ENCODE results near the gene QRFPR.
A peak's percentile ranks its signal among the peaks of the same experiment; 100 is the strongest.
"Not testable (repeated sequence)": the region's sequence is repeated elsewhere in the genome, so short reads cannot be mapped to it uniquely, and the experiment has no call there.

The QRFPR gene

GRCh38 chr4:121353213-121353612 lies 27.6 kb downstream of the QRFPR start:
- in situ Hi-C loops (cut with HindIII; ENCODE audit: low pct_ligation_motif_present, low pct_unique_long_range_greater_than_20kb, low sequenced_read_pairs): no loop called here
- DNase-seq: no peak

- DNase-seq: no peak
- in situ Hi-C loops (cut with HindIII; ENCODE audit: low pct_ligation_motif_present, low pct_unique_long_range_greater_than_20kb, low sequenced_read_pairs): no loop called here
These were observed 36.7 kb downstream of the QRFPR start for GRCh38 chr4:121344098-121344497.

GRCh38 chr4:121340247-121340646 lies 40.6 kb downstream of the QRFPR start:
- DNase-seq: no peak
- in situ Hi-C loops (cut with HindIII; ENCODE audit: low pct_ligation_motif_present, low pct_unique_long_range_greater_than_20kb, low sequenced_read_pairs): no loop called here

- in situ Hi-C loops (cut with HindIII; ENCODE audit: low pct_ligation_motif_present, low pct_unique_long_range_greater_than_20kb, low sequenced_read_pairs): no loop called here
- no peak for DNase-seq
These were observed 41.0 kb downstream of the QRFPR start for GRCh38 chr4:121339824-121340223.

GRCh38 chr4:121339307-121339706 lies 41.5 kb downstream of the QRFPR start:
- no peak for DNase-seq
- in situ Hi-C loops (cut with HindIII; ENCODE audit: low pct_ligation_motif_present, low pct_unique_long_range_greater_than_20kb, low sequenced_read_pairs): no loop called here

GRCh38 chr4:121338518-121338917 lies 42.3 kb downstream of the QRFPR start:
- in situ Hi-C loops (cut with HindIII; ENCODE audit: low pct_ligation_motif_present, low pct_unique_long_range_greater_than_20kb, low sequenced_read_pairs): no loop called here
- DNase-seq: no peak

- in situ Hi-C loops (cut with HindIII; ENCODE audit: low pct_ligation_motif_present, low pct_unique_long_range_greater_than_20kb, low sequenced_read_pairs): no loop called here
- no peak for DNase-seq
These were observed 44.1 kb downstream of the QRFPR start for GRCh38 chr4:121336706-121337105.

GRCh38 chr4:121330180-121330665 lies 50.6 kb downstream of the QRFPR start:
- in situ Hi-C loops (cut with HindIII; ENCODE audit: low pct_ligation_motif_present, low pct_unique_long_range_greater_than_20kb, low sequenced_read_pairs): no loop called here
- no peak for DNase-seq

GRCh38 chr4:121326597-121326996 lies 54.2 kb downstream of the QRFPR start:
- in situ Hi-C loops (cut with HindIII; ENCODE audit: low pct_ligation_motif_present, low pct_unique_long_range_greater_than_20kb, low sequenced_read_pairs): no loop called here
- no peak for DNase-seq

- no peak for DNase-seq
- in situ Hi-C loops (cut with HindIII; ENCODE audit: low pct_ligation_motif_present, low pct_unique_long_range_greater_than_20kb, low sequenced_read_pairs): no loop called here
These were observed 56.5 kb downstream of the QRFPR start for GRCh38 chr4:121324331-121324730.

GRCh38 chr4:121321466-121321865 lies 59.4 kb downstream of the QRFPR start:
- in situ Hi-C loops (cut with HindIII; ENCODE audit: low pct_ligation_motif_present, low pct_unique_long_range_greater_than_20kb, low sequenced_read_pairs): no loop called here
- no peak for DNase-seq

- in situ Hi-C loops (cut with HindIII; ENCODE audit: low pct_ligation_motif_present, low pct_unique_long_range_greater_than_20kb, low sequenced_read_pairs): no loop called here
- DNase-seq: no peak
These were observed 64.7 kb downstream of the QRFPR start for GRCh38 chr4:121316091-121316490.

GRCh38 chr4:121313430-121313829 lies 67.4 kb downstream of the QRFPR start:
- in situ Hi-C loops (cut with HindIII; ENCODE audit: low pct_ligation_motif_present, low pct_unique_long_range_greater_than_20kb, low sequenced_read_pairs); DNase-seq: not testable (repeated sequence)

GRCh38 chr4:121308828-121309227 lies 72.0 kb downstream of the QRFPR start:
- DNase-seq: no peak
- in situ Hi-C loops (cut with HindIII; ENCODE audit: low pct_ligation_motif_present, low pct_unique_long_range_greater_than_20kb, low sequenced_read_pairs): no loop called here

GRCh38 chr4:121308328-121308663 lies 72.5 kb downstream of the QRFPR start:
- no peak for DNase-seq
- in situ Hi-C loops (cut with HindIII; ENCODE audit: low pct_ligation_motif_present, low pct_unique_long_range_greater_than_20kb, low sequenced_read_pairs): no loop called here

GRCh38 chr4:121307445-121308327 lies 73.1 kb downstream of the QRFPR start:
- peak; percentile 69 for DNase-seq

GRCh38 chr4:121306931-121307330 lies 73.9 kb downstream of the QRFPR start:
- in situ Hi-C loops (cut with HindIII; ENCODE audit: low pct_ligation_motif_present, low pct_unique_long_range_greater_than_20kb, low sequenced_read_pairs): no loop called here
- no peak for DNase-seq

More at GRCh38 chr4:121307445-121308327, 73.1 kb downstream of the QRFPR start:
- in situ Hi-C loops (cut with HindIII; ENCODE audit: low pct_ligation_motif_present, low pct_unique_long_range_greater_than_20kb, low sequenced_read_pairs): no loop called here

GRCh38 chr4:121304893-121305292 lies 75.9 kb downstream of the QRFPR start:
- DNase-seq: peak; percentile 16
- in situ Hi-C loops (cut with HindIII; ENCODE audit: low pct_ligation_motif_present, low pct_unique_long_range_greater_than_20kb, low sequenced_read_pairs): no loop called here

GRCh38 chr4:121299367-121299766 lies 81.5 kb downstream of the QRFPR start:
- in situ Hi-C loops (cut with HindIII; ENCODE audit: low pct_ligation_motif_present, low pct_unique_long_range_greater_than_20kb, low sequenced_read_pairs): no loop called here
- DNase-seq: no peak

GRCh38 chr4:121283319-121283718 lies 97.5 kb downstream of the QRFPR start:
- in situ Hi-C loops (cut with HindIII; ENCODE audit: low pct_ligation_motif_present, low pct_unique_long_range_greater_than_20kb, low sequenced_read_pairs): no loop called here
- no peak for DNase-seq
